GM19099 (cell line): ENCODE measurements around the gene CACNA1G.

ENCODE experiments used
- POLR2A ChIP-seq: IDR thresholded peaks from 3 replicates; pipeline ENCODE4 v1.6.1; 2011; ENCODE audit warnings: low read depth; ENCODE audit not compliant: insufficient read length; ENCODE audit errors: extremely low read depth

Gene CACNA1G

DNA sequence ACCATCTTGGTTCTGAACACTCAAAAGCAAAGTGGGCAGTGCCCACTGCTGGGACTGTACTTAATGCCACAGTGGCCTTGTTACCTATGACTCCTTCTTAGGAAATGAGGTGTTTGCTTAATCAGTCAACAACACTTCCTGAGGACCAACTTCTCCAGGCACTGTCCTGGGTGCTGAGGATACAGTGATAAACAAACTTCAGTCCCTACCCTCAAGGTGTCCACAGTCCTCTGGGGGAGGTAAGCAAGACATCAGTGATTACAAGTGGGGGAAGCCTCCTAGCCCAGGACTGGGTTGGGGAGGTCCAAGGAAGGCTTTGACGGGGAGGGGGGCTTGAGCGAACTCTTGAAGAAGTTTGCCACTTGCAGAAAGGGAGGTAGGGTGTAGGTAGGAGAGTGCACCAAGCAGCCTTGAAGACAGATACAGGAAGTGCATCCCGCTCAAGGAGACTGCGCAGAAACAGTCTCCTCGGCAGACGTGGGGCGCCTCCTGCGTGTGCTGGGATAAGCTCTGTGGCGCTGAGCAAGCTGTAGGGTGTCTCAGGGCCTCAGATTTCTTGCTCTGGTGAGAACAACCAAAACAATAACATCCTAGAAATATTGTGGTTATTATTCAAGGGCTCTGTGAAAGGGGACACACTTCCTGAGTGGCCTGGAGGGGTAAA is 71.5 kb downstream of the CACNA1G start:
- no peak for TF ChIP-seq POLR2A

DNA sequence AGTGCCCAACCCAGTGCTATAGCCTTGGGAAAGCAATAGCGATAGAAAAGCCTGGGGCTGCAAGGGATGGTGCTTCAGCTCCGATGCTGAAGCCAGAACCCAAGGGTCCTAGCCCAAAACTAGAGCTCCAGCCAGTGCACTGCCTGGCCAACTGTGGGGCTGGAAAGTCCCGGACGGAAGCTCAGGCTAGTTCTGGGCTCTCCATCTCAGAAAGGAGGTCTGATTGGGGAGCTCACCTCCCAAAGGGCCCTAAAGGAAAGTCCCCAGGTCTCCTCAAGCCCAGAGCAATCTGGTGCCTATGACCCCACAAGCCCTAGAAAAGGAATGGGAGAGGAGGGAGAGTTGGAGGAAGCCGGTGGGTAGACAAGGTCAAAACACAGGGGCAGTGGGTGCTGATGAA is 72.1 kb downstream of the CACNA1G start:
- TF ChIP-seq POLR2A, result peak; percentile 61

DNA sequence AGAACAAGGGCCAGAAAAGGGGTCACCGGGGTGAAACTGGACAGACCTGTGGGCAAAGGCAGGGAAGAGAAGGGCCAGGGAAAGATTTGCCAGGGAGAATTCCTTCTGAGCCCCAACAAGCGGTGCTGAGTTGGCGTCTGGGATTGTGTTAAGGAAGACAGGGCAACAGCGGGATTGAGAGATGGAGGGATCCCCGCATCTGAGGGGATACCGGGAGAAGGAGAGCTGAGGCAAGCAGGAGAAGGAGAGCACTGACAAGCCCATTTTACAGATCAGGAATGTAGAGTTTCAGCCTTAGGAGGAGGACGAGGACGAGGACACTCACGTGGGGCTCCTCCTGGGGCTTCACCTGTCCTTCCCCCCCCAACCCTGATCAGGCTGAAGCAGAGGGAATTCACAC is 73.2 kb downstream of the CACNA1G start:
- no peak for TF ChIP-seq POLR2A

DNA sequence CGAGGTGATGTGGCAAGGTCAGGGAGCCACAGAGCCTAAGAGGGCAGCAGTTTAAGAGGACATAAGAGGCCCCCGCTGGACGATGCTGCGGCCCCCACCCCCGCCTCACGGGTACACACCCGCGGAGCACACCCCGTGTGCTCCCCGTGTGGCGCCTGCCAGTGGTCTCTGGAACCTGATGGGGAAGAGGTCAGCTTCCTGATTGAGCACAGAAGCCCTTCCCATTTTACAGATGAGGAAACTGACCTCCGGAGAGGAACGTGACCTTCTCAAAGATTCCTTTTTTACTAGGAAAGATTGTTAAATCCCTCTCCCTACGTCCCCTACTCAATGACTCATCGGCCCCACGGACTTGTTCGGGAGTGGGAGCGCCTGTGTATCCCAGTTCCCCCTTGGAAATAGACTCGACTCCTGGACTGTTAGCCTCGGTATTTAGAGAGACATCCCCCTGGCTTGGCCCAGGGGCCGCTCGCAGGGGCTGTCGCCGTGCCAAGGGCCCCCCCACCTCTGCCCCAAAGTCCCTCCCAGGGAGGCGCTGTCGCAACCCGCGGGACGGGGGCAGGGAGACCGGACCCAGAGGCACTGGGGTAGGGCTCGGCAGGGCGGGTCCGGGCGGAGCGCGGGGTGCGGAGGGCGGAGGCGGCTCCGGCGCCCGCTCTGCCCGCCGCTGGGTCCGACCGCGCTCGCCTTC is 73.9 kb downstream of the CACNA1G start, which contains the start of gene ABCC3:
TSS of gene ABCC3 (plus strand) at position 658 of the 691 bp plus-strand sequence. CDS start 56 bp downstream, outside the sequence.
- no peak for TF ChIP-seq POLR2A

DNA sequence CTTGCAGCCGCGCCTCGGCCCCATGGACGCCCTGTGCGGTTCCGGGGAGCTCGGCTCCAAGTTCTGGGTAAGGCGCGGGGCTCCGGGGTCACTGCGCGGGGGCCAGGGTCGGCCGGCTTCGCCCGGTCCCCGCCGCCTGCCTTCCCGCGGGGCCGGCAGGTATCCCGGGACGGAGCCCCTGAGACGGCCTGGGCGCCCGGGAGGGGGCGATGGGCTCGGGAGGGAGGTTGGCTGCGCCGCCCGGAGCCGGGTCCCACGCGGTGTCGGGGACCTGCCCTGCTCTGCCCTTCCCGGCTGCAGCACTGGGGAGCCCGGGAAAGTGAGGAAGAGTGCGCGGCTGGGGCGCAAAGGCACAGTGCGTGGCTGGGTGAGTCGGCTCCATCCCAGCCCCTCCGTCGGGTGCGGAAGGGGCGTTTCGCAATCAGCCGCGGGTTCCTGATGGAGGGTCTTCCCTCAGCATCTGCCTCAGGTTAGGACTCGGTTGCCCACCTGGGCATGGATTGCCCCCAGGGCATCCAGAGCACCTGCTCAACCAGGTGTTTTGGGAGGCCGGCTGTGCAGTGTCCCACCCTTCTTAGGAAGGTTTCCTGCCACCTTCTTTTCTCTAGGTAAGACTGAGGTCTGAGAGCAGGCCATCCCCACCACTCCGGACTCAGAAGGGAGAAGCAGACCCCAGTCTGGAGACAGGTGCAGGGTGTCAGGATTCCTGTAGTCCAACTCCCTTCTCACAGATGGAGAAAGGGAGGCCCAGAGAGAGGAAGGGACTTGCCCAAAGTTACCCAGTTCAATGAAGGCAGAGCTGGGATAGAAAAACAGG is 74.6 kb downstream of the CACNA1G start:
- TF ChIP-seq POLR2A, result no peak

DNA sequence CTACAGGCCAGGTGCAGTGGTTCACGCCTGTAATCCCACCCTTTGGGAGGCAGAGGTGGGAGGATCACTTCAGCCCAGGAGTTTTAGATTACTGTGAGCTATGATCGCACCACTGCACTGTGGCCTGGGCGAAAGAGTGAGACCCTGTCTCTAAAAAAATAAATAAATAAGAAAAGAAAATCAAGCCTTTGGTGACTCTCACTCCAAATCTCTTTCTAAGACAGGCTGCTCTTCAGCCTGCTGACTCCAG is 75.1 kb downstream of the CACNA1G start:
- TF ChIP-seq POLR2A, result no peak

DNA sequence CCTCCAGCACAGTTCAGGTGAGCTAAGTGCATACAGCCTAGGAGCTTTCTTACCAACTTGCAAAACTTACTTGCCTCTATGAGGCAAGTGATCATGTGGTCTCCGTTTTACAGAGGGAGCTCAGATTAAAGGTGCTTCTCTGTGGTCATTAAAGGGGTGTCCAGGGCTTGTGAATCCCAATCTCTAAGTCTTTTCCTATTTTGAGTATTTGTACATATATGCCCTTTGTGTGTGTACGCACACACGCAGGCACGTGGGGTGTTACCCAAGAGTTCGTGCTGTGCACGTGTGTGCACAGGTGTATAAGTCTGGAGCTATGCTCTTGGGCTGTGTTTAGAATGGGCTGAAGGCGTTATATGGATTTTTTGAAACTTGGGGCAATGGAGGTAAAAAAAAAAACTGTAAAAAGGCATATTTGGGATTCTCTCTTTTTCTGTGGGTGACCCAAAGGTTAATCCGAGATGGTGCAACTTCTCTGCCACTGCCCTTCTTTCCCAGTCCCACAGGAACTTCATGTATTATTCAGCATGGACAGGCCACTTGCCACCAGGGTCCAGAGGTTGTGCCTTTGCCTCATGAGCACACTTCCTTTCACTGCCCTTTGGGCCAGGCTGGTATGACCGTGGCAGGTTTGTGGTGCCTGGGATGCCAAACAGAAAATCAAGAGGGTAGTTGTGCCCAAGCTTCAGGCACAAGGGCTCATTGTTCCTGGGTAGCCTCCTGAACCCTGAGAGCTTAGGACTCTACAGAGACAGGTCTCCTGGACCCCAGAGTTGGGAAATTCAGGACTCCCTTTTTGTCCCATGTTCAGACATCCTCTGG is 75.7 kb downstream of the CACNA1G start:
- TF ChIP-seq POLR2A, result no peak

DNA sequence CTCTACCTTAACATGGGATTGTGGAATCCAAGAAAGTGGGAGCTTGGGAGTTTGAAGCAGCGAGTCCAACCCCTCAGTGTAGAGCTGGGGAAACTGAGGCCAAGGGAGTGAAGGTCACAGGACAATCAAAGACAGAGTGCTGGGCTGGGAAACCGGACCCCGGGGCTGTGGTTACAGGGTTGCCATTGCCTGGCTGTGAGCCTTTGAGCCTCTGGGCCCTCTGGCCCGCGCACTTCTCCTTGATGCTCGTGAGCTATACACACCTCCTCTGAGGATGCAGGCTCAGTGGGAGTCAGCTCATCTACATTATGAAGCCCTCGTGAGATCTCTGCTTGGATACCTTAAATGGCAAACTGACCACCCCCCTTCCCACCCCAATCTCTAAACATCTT is 76.3 kb downstream of the CACNA1G start:
- no peak for TF ChIP-seq POLR2A

DNA sequence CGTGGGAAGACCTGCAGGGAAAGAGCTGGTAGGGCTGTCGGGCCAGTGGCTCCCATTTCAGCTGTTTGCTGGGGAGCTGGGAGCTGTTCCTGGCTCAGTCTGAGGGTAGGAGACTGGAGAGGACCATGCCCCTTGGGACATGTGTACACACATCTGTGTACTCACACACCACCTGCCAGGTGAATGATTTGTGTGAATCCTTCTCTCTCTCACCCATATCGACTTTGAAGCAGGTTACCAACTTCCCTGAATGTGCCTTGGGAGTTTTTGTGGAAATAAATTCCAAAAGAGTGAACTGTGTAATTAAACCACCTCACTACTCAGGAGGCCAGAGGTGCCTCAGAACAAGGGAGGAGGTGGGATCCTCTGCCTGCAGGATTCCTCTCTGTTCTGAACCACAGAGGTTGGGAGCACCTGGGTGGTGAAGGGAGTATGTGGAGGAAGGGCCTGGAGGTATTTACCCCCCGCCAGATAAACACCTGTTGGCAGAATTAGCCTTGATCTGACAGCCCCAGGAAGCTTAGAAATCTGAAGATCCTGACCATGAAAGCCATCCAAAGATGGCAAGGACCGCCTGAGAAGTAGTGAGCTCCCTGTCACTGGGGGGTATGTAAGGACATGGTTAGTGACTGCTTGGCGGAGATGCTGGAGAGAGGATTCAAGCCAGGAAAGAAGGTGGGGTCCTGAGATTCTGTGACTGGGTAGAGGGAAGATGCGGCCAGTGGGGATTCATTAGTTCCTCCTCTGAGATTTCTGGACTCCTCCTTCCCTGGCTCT is 77.5 kb downstream of the CACNA1G start:
- no peak for TF ChIP-seq POLR2A

DNA sequence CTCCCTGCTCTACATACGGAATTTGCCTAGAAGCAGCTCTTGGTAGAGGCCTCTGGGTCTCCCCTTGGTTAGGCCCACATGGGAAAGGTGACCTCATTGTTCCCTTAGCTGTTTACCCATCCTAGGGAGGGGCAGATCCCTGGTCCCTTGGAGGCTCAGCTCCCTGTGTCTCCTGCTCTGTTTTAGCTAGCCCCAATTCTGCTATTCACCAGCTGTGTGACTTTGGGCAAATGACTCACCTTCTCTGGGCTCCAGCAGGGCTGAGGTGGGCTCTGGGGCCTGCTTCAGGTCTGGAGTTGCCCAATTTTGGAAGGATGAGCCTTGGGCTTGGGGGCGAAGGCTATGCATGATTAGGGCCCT is 78.1 kb downstream of the CACNA1G start:
- TF ChIP-seq POLR2A, result no peak

DNA sequence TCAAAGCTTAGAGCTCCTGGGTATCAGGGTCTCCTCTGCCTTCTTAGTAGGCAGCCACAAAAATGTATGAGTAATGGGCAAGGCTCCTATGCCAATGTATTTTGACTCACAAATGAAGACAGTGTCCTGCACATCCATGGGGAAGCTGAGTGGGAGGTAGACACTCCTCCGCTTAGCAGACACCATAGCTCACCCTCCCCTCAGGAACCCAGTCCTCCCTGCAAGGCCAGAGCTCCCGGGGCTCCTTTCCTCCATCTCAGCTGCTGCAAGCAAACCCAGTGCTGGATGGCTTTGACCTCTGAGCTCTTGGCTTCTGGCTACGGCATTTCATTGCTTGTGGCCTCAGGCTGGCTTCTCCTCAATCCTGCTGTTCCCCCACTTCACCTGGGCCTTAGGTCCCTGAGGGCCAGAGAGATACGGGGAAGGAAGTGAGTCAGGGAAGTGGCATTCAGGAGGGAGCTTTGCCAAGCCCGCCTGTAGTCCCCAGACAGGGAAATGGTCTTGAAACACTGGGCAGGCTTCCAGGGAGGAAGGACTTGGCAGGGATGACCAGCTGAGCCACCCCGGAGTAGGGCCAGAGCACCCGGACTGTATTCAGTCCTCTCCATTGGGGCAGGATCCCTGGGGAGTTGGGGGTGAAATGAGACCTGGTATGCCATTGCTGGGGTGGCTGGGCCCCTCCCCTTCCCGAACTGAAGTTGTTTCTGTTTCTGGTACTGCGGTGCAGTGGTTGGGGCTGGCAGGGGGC is 78.6 kb downstream of the CACNA1G start:
- TF ChIP-seq POLR2A, result no peak

DNA sequence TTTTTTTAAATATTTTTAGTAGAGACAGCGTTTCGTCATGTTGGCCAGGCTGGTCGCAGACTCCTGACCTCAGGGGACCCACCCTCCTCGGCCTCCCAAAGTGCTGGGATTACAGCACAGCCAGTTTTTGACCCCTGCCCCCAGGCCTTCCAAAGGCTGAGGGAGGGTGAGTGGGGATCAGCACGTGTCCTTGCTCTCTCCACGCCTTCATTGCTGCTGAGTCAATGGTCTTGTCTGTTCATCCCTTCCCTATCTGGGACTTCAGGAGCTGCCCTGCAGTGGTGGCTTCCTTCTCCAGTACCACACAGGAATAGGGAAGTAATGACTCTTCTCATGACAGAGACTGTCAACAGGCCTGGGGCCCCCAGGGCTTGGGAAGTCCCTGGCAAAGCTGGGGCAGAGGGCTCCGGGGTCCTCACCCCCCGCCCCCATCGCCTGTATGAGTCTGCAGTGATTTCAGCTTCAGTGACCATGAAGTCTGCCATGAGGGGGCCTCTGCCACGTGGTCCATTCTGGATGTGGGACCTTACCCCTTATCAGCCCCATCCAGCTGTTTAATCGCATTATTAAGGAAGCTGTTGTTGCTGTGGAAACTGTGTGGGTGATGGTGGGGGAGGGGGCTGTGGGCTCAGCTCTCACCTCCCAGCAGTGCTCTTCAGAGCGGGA is 80.3 kb downstream of the CACNA1G start:
- TF ChIP-seq POLR2A, result no peak

DNA sequence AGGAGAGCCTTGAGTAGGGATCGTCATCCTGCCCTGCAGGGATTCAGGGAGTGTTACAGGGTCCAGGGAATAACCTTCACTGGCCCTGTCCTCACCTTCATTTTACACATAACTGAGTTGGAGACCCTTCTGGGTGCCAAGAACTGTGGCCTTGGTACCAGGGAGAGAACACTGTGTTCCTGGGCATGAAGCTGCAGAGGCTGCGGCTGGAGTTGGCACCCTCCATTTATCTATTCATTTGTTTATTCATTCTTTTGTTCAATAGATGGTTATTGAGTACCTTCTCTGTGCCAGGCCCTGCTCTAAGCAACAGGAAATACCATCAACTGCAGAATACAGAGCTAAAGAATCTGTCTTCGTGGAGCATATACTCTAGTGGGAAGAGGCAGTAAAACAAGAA is 80.8 kb downstream of the CACNA1G start:
- no peak for TF ChIP-seq POLR2A
